GM12878 (cell line): Measurements from ENCODE around the gene PF4V1. TPM values are rescaled to one million over a fixed set of nuclear protein-coding genes. Genes with fewer than 3 reads are reported as not detected.

Source experiments
- ATAC-seq: fragments of 200-7000 bp; cut with Tn5 transposase; 3 replicates; pipeline ENCODE4 v1.9.1; 2020; ENCODE audit warnings: mild to moderate bottlenecking, moderate library complexity
- BruUV-seq: library from RNA; stranded (reverse); fragments of 400-500 nt; replicated peaks from 2 replicates; lab custom pipeline; 2021; lab: Mats Ljungman, UMichigan
- CTCF ChIA-PET: fragments of 300-600 bp; sonication (Branson Sonifier 250); formaldehyde crosslinking; extraction: SDS; loops from one replicate; lab custom pipeline; 2021; ENCODE audit warnings: inconsistent platforms; lab: Yijun Ruan, JAX
- POLR2A ChIA-PET: fragments of 350-600 bp; formaldehyde crosslinking; extraction: SDS; loops from one replicate; lab custom pipeline; 2021; ENCODE audit warnings: inconsistent platforms; lab: Charles Lee
- RAD21 ChIA-PET: fragments of 300-600 bp; sonication (Branson Sonifier 250); formaldehyde crosslinking; loops from one replicate; lab custom pipeline; 2023; ENCODE audit warnings: antibody characterized with exemption; ENCODE audit not compliant: unreplicated experiment; lab: Charles Lee
- SMC1A ChIA-PET: fragments of 300-600 bp; sonication (Branson Sonifier 250); formaldehyde crosslinking; loops from one replicate; lab custom pipeline; 2023; ENCODE audit not compliant: unreplicated experiment, uncharacterized antibody; lab: Charles Lee
- DNase-seq: peaks from one replicate; pipeline ENCODE4 v3.0.0-alpha.2; 2011; ENCODE audit warnings: low read depth, low spot score
- FAIRE-seq: peaks from 3 replicates; lab custom pipeline; 2011; peaks lifted over from hg19 to GRCh38; lab: Jason Lieb, UNC
- H2AFZ ChIP-seq: 2 replicates; pipeline ENCODE4 v1.6.0; 2011; ENCODE audit warnings: low read depth, low read length, control low read depth; ENCODE audit not compliant: control insufficient read depth
- H3K27ac ChIP-seq: 2 replicates; pipeline ENCODE4 v1.5.1; 2011; ENCODE audit warnings: control low read depth; ENCODE audit not compliant: control insufficient read depth, insufficient read depth
- H3K27me3 ChIP-seq, 2 experiments: replicated peaks in 1 of 2; 2 replicates each; pipeline versions ENCODE4 v1.6.0 to v1.6.1; 2011; ENCODE audit warnings: low read length in 1 of 2; ENCODE audit not compliant: control insufficient read depth in 2 of 2, insufficient read depth in 2 of 2
- H3K36me3 ChIP-seq, 2 experiments: 2 replicates each; pipeline ENCODE4 v1.5.1; 2011; ENCODE audit warnings: low read length in 1 of 2; ENCODE audit not compliant: control insufficient read depth in 2 of 2, insufficient read depth in 2 of 2
- H3K4me1 ChIP-seq: 2 replicates; pipeline ENCODE4 v1.6.1; 2011; ENCODE audit warnings: mild to moderate bottlenecking, low read length, moderate library complexity, mixed read lengths; ENCODE audit not compliant: control insufficient read depth, insufficient read depth
- H3K4me2 ChIP-seq: 2 replicates; pipeline ENCODE4 v1.6.0; 2011; ENCODE audit warnings: control low read depth; ENCODE audit not compliant: control insufficient read depth, insufficient read depth
- H3K4me3 ChIP-seq: fragments of 200-600 bp; sonication (generic); 2 replicates; pipeline ENCODE4 v1.5.1; 2016
- H3K79me2 ChIP-seq: 2 replicates; pipeline ENCODE4 v1.6.0; 2011; ENCODE audit warnings: low read length; ENCODE audit not compliant: control insufficient read depth, insufficient read depth
- H3K9ac ChIP-seq: 2 replicates; pipeline ENCODE4 v1.8.0; 2011; ENCODE audit warnings: low read length, control low read depth, mixed read lengths; ENCODE audit not compliant: control insufficient read depth, insufficient read depth
- H3K9me3 ChIP-seq: replicated peaks from 3 replicates; pipeline ENCODE4 v1.5.1; 2011; ENCODE audit warnings: mild to moderate bottlenecking, low read length; ENCODE audit not compliant: control insufficient read depth, insufficient read depth
- H4K20me1 ChIP-seq: 2 replicates; pipeline ENCODE4 v1.6.0; 2011; ENCODE audit not compliant: control insufficient read depth, insufficient read depth
- ASH2L ChIP-seq: fragments of 300-600, 200-600 bp; sonication (generic); IDR thresholded peaks from 2 replicates; pipeline ENCODE4 v1.6.1; 2017; ENCODE audit warnings: low read depth, mild to moderate bottlenecking, borderline replicate concordance
- DPF2 ChIP-seq: fragments of 450-650 bp; IDR thresholded peaks from 2 replicates; pipeline ENCODE4 v1.6.1; 2017; ENCODE audit warnings: mild to moderate bottlenecking
- E2F8 ChIP-seq: fragments of 450-650 bp; IDR thresholded peaks from 2 replicates; pipeline ENCODE4 v1.6.1; 2018; ENCODE audit warnings: mild to moderate bottlenecking, low read depth, moderate library complexity; ENCODE audit not compliant: partially characterized antibody
- ESRRA ChIP-seq: IDR thresholded peaks from 2 replicates; pipeline ENCODE4 v1.6.1; 2012; ENCODE audit warnings: mild to moderate bottlenecking, low read length, improper control_type of control experiment
- IKZF1 ChIP-seq: fragments of 450-650 bp; conservative IDR thresholded peaks from 2 replicates; pipeline ENCODE4 v1.6.1; 2017; ENCODE audit warnings: antibody characterized with exemption, mild to moderate bottlenecking
- KAT2A ChIP-seq: conservative IDR thresholded peaks from 2 replicates; pipeline ENCODE4 v1.6.1; 2011; ENCODE audit warnings: low read depth, low read length; ENCODE audit not compliant: control insufficient read depth
- KDM1A ChIP-seq: fragments of 200-600 bp; sonication (generic); IDR thresholded peaks from 2 replicates; pipeline ENCODE4 v1.6.1; 2016; ENCODE audit warnings: borderline replicate concordance
- LARP7 ChIP-seq: fragments of 450-650 bp; IDR thresholded peaks from 2 replicates; pipeline ENCODE4 v1.6.1; 2017; ENCODE audit warnings: mild to moderate bottlenecking
- NFXL1 ChIP-seq: fragments of 450-650 bp; IDR thresholded peaks from 2 replicates; pipeline ENCODE4 v1.6.1; 2017; ENCODE audit warnings: antibody characterized with exemption, mild to moderate bottlenecking, borderline replicate concordance
- RAD21 ChIP-seq: IDR thresholded peaks from 2 replicates; pipeline ENCODE4 v1.6.1; 2011; ENCODE audit warnings: mild to moderate bottlenecking, low read depth, low read length, moderate library complexity; ENCODE audit not compliant: insufficient read depth
- RUNX3 ChIP-seq: IDR thresholded peaks from 2 replicates; pipeline ENCODE4 v1.6.1; 2012; ENCODE audit warnings: low read length, inconsistent platforms
- SMAD1 ChIP-seq: fragments of 450-650 bp; IDR thresholded peaks from 2 replicates; pipeline ENCODE4 v1.6.1; 2018; ENCODE audit warnings: mild to moderate bottlenecking, low read depth; ENCODE audit not compliant: partially characterized antibody
- STAT3 ChIP-seq: IDR thresholded peaks from 2 replicates; pipeline ENCODE4 v1.6.1; 2011; ENCODE audit warnings: low read depth, low read length, improper control_type of control experiment
- TAF1 ChIP-seq: IDR thresholded peaks from 2 replicates; pipeline ENCODE4 v1.6.1; 2011; ENCODE audit warnings: mild to moderate bottlenecking, low read depth, low read length, borderline replicate concordance
- TCF3 ChIP-seq: IDR thresholded peaks from 2 replicates; pipeline ENCODE4 v1.6.1; 2012; ENCODE audit warnings: low read depth, mild to moderate bottlenecking, low read length, borderline replicate concordance; ENCODE audit not compliant: insufficient read depth
- ZNF384 ChIP-seq: IDR thresholded peaks from 2 replicates; pipeline ENCODE4 v1.6.1; 2012; ENCODE audit warnings: low read depth, mild to moderate bottlenecking, low read length, improper control_type of control experiment, borderline replicate concordance
- WGBS: methylation state at CpG from one replicate; pipeline ENCODE4 v1.1.6; 2016; ENCODE audit warnings: low lambda C conversion rate; ENCODE audit not compliant: insufficient replicate concordance, insufficient coverage; ENCODE audit errors: missing lambda C conversion rate; 5-methylcytosine and 5-hydroxymethylcytosine counted together
- in situ Hi-C: fragments of 300-500 bp; cut with MboI; formaldehyde crosslinking; loops from 9 replicates; pipeline ENCODE4 v1.14.3; 2018; ENCODE audit warnings: mixed read lengths
- intact Hi-C: fragments of 100-400 bp; cut with micrococcal nuclease; formaldehyde crosslinking; loops from one replicate; pipeline ENCODE4 v1.14.2; 2022; ENCODE audit not compliant: unreplicated experiment
- polyA plus RNA-seq, 11 experiments: library from polyadenylated mRNA; depleted of rRNA in 4 of 11; unstranded in 6 of 11; stranded (reverse) in 5 of 11; fragments of >200 nt; fragmentation: Nextera tagmentation in 4 of 11; fragmentation: Illumina TruSeq in 1 of 11; extraction: Ambion mirVana in 4 of 11; extraction: Trizol in 1 of 11; gene quantifications; 1 replicate in 1 of 11; 2 replicates in 10 of 11; pipeline versions ENCODE4 v1.2.1 to v1.2.3, GENCODE V29; 2011 to 2016; ENCODE audit warnings: inconsistent platforms in 2 of 11, missing spikeins in 2 of 11, low read depth in 1 of 11
- total RNA-seq, 4 experiments: library from RNA; depleted of rRNA in 3 of 4; stranded (reverse); fragments of >200 nt in 3 of 4; fragmentation: Illumina TruSeq in 1 of 4; extraction: Trizol in 1 of 4; gene quantifications; 2 replicates each; pipeline versions ENCODE4 v1.2.1 to v1.2.3, GENCODE V29; 2013 to 2021
- TF ChIP-seq, protein P1 (sequence below): fragments of 450-650 bp; IDR thresholded peaks from 2 replicates; pipeline ENCODE4 v1.6.1; 2017; ENCODE audit warnings: borderline replicate concordance
- TF ChIP-seq, protein P2 (sequence below): fragments of 450-650 bp; IDR thresholded peaks from 2 replicates; pipeline ENCODE4 v1.6.1; 2016; ENCODE audit warnings: mild to moderate bottlenecking

PF4V1 gene
- total and polyA plus RNA-seq, 10 of the 15 experiments (the other 5 are each of a cell fraction or from before 2014, with no cell fraction given) = not detected

DNA sequence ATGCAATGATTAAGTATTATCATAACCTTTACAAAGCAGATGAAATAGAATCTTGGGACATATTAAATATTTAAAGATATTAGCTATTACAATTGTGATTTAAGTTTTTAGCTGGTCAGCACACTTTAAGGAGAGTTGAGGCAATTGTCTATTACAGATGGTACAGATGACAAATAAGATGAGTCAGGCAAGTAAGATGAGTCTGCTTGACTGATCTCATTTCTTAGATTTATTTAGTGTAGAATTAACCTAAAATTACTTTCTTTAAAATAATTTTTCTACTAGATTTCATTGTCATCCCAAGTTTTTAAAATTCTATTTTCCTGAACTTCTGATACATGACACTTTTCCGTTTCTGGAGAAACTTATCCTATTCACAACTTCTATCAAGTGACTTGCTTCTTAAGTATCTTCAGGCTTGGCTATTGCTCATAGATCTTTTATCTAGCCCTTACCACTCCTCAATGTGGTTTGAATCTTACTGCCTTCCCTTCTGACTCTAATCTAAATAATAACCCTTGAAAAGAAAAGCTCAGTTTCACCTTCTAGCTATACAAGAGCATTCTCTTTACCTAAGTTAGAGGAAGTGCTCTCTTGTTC, 49.0 kb downstream of the PF4V1 start (continued):
- TF ChIP-seq, protein P1, sequence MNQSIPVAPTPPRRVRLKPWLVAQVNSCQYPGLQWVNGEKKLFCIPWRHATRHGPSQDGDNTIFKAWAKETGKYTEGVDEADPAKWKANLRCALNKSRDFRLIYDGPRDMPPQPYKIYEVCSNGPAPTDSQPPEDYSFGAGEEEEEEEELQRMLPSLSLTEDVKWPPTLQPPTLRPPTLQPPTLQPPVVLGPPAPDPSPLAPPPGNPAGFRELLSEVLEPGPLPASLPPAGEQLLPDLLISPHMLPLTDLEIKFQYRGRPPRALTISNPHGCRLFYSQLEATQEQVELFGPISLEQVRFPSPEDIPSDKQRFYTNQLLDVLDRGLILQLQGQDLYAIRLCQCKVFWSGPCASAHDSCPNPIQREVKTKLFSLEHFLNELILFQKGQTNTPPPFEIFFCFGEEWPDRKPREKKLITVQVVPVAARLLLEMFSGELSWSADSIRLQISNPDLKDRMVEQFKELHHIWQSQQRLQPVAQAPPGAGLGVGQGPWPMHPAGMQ = no peak
- TF ChIP-seq NFXL1 (no peak), ASH2L (no peak), ZNF384 (no peak), ESRRA (no peak), TCF3 (no peak), RUNX3 (no peak), IKZF1 (no peak)
- TF ChIP-seq, protein P2, sequence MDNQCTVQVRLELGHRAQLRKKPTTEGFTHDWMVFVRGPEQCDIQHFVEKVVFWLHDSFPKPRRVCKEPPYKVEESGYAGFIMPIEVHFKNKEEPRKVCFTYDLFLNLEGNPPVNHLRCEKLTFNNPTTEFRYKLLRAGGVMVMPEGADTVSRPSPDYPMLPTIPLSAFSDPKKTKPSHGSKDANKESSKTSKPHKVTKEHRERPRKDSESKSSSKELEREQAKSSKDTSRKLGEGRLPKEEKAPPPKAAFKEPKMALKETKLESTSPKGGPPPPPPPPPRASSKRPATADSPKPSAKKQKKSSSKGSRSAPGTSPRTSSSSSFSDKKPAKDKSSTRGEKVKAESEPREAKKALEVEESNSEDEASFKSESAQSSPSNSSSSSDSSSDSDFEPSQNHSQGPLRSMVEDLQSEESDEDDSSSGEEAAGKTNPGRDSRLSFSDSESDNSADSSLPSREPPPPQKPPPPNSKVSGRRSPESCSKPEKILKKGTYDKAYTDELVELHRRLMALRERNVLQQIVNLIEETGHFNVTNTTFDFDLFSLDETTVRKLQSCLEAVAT = no peak
- TF ChIP-seq, all 136 proteins: peak for 0

- Histone ChIP-seq H3K4me3 (no peak overlapping the region), H3K4me1 (no peaks in the 10 kb centered on the region), H2AFZ (no peak overlapping the region), H3K27ac (no peak overlapping the region), H3K27me3 (no peaks in the 10 kb centered on the region), H3K4me2 (no peak overlapping the region), H3K9ac (no peak overlapping the region), H3K79me2 (no peaks in the 10 kb centered on the region), H3K9me3 (no peaks in the 10 kb centered on the region), H4K20me1 (no peaks in the 10 kb centered on the region), H3K36me3 (no peaks in the 10 kb centered on the region)
- ChIA-PET SMC1A (no interaction called here), POLR2A (no interaction called here), CTCF (no interaction called here)
- in situ Hi-C loops = no loop called here
- ATAC-seq (no peak), FAIRE-seq (no peak), DNase-seq (no peak)
- intact Hi-C loops = no loop called here
- TF ChIP-seq STAT3 = no peak
- TF ChIP-seq KAT2A = no peak
- no peak for TF ChIP-seq E2F8
- no peak for TF ChIP-seq KDM1A
- no peak for TF ChIP-seq LARP7
- no peak for TF ChIP-seq TAF1
- TF ChIP-seq DPF2 = no peak
- TF ChIP-seq SMAD1 = no peak
- TF ChIP-seq RAD21 = no peak
- TF ChIP-seq, all 136 proteins: peak for 0
- RAD21 ChIA-PET = no interaction called here
- BruUV-seq = no TSS peak
- WGBS = 25% methylated on average over 3 of the region's 3 CpGs
Measured at GRCh38 chr4:73902817-73903547, 49.9 kb downstream of the PF4V1 start.
